Keratinocyte (primary cell): ENCODE data around the gene SURF1. TPM values are rescaled to one million over a fixed set of nuclear protein-coding genes. Genes with fewer than 3 reads are reported as not detected.

Experiments used
- DNase-seq: peaks from one replicate; pipeline ENCODE4 v3.0.0-alpha.2; 2011; ENCODE audit warnings: low read depth, missing footprints, low spot score
- FAIRE-seq: peaks from 2 replicates; lab custom pipeline; 2011; peaks lifted over from hg19 to GRCh38; lab: Jason Lieb, UNC
- H2AFZ ChIP-seq: 2 replicates; pipeline ENCODE4 v1.6.0; 2012; ENCODE audit warnings: low read length, control low read depth, inconsistent platforms; ENCODE audit not compliant: control insufficient read depth
- H3K27ac ChIP-seq: 2 replicates; pipeline ENCODE4 v1.5.1; 2011; ENCODE audit warnings: low read length; ENCODE audit not compliant: control insufficient read depth, insufficient read depth
- H3K27me3 ChIP-seq: 3 replicates; pipeline ENCODE4 v1.6.0; 2011; ENCODE audit warnings: low read length; ENCODE audit not compliant: control insufficient read depth, insufficient read depth; ENCODE audit errors: extremely low read depth
- H3K36me3 ChIP-seq, 2 experiments: 2 replicates in 1 of 2; 3 replicates in 1 of 2; pipeline ENCODE4 v1.5.1; 2011; ENCODE audit warnings: low read length in 2 of 2, mild to moderate bottlenecking in 1 of 2; ENCODE audit not compliant: control insufficient read depth in 2 of 2, insufficient read depth in 2 of 2; ENCODE audit errors: extremely low read depth in 1 of 2
- H3K4me1 ChIP-seq: 3 replicates; pipeline ENCODE4 v1.5.1; 2011; ENCODE audit warnings: low read length; ENCODE audit not compliant: control insufficient read depth, insufficient read depth; ENCODE audit errors: extremely low read depth
- H3K4me2 ChIP-seq: 3 replicates; pipeline ENCODE4 v1.6.0; 2011; ENCODE audit warnings: low read depth, low read length; ENCODE audit not compliant: control insufficient read depth, insufficient read depth; ENCODE audit errors: extremely low read depth
- H3K4me3 ChIP-seq, 3 experiments: fragments of 200-600 bp in 1 of 3; sonication (generic) in 1 of 3; 2 replicates in 2 of 3; 3 replicates in 1 of 3; pipeline ENCODE4 v1.5.1; 2011 to 2016; ENCODE audit warnings: low read length in 3 of 3, mild to moderate bottlenecking in 3 of 3, control low read depth in 2 of 3, inconsistent platforms in 1 of 3, low read depth in 1 of 3, mixed read lengths in 1 of 3, mixed run types in 1 of 3, moderate library complexity in 1 of 3; ENCODE audit not compliant: control insufficient read depth in 2 of 3, insufficient read depth in 2 of 3; ENCODE audit errors: extremely low read depth in 1 of 3
- H3K79me2 ChIP-seq: 2 replicates; pipeline ENCODE4 v1.6.0; 2012; ENCODE audit warnings: low read length; ENCODE audit not compliant: control insufficient read depth, insufficient read depth
- H3K9ac ChIP-seq: 3 replicates; pipeline ENCODE4 v1.6.0; 2011; ENCODE audit warnings: low read length; ENCODE audit not compliant: control insufficient read depth, insufficient read depth; ENCODE audit errors: extremely low read depth
- H3K9me1 ChIP-seq: 3 replicates; pipeline ENCODE4 v1.6.0; 2011; ENCODE audit warnings: low read length; ENCODE audit not compliant: control insufficient read depth, insufficient read depth; ENCODE audit errors: extremely low read depth
- H3K9me3 ChIP-seq: 2 replicates; pipeline ENCODE4 v1.5.1; 2012; ENCODE audit warnings: low read depth, low read length; ENCODE audit not compliant: control insufficient read depth
- H4K20me1 ChIP-seq: 3 replicates; pipeline ENCODE4 v1.6.0; 2011; ENCODE audit warnings: low read length; ENCODE audit not compliant: control insufficient read depth, insufficient read depth; ENCODE audit errors: extremely low read depth
- CTCF ChIP-seq, 3 experiments: IDR thresholded peaks in 1 of 3; conservative IDR thresholded peaks in 1 of 3; optimal IDR thresholded peaks in 1 of 3; 2 replicates in 2 of 3; 3 replicates in 1 of 3; pipeline versions ENCODE3 to v1.5.1; 2011; ENCODE audit warnings: low read length in 3 of 3, mild to moderate bottlenecking in 3 of 3, moderate library complexity in 2 of 3, control low read depth in 1 of 3, inconsistent platforms in 1 of 3; ENCODE audit not compliant: insufficient read depth in 2 of 3; ENCODE audit errors: extremely low read depth in 1 of 3
- EZH2 ChIP-seq: IDR thresholded peaks from one replicate; pipeline ENCODE4 v1.6.1; 2012; ENCODE audit warnings: inconsistent platforms, mild to moderate bottlenecking, low read length, moderate library complexity
- dilution Hi-C: fragments of 300-500 bp; cut with MboI; formaldehyde crosslinking; loops from one replicate; pipeline ENCODE4 v1.7.0; 2020; ENCODE audit warnings: low sequenced_read_pairs; ENCODE audit not compliant: extremely low pct_ligation_motif_present
- polyA plus RNA-seq, 5 experiments: library from polyadenylated mRNA; depleted of rRNA in 3 of 5; stranded (reverse) in 3 of 5; stranded (forward) in 1 of 5; unstranded in 1 of 5; fragments of >200 nt; gene quantifications; 1 replicate in 1 of 5; 2 replicates in 3 of 5; 3 replicates in 1 of 5; pipeline versions ENCODE4 v1.2.1 to v1.2.3, GENCODE V29; 2011 to 2012; ENCODE audit warnings: missing spikeins in 2 of 5, low read depth in 1 of 5, low replicate concordance in 1 of 5

SURF1 gene
- polyA plus RNA-seq, 1 donor (not counting 4 experiments of a cell fraction or from before 2014, with no cell fraction given): 31.1 TPM

- FAIRE-seq (no peak), DNase-seq (no peak)
- Histone ChIP-seq H3K9ac (no peak overlapping the region), H2AFZ (no peak overlapping the region), H3K4me1 (peaks cover 75% of the 10 kb centered on the region), H3K4me2 (no peak overlapping the region), H3K36me3 (peaks cover 41 to 58% of the 10 kb centered on the region in 2 experiments), H3K4me3 (no peak overlapping the region), H3K27ac (no peak overlapping the region), H3K79me2 (peaks cover 68% of the 10 kb centered on the region), H3K9me3 (no peaks in the 10 kb centered on the region), H4K20me1 (peaks cover 57% of the 10 kb centered on the region), H3K9me1 (peaks cover 6% of the 10 kb centered on the region), H3K27me3 (no peaks in the 10 kb centered on the region)
- dilution Hi-C loops: no loop called here
- TF ChIP-seq CTCF (optimal IDR thresholded peaks at IDR 0.05 in 1 of 3, IDR thresholded peaks at IDR 0.05 in 1 of 3, conservative IDR thresholded peaks at IDR 0.05 in 1 of 3; ENCODE audit: extremely low read depth in 1 of 3, insufficient read depth in 2 of 3, low read length in 3 of 3): no peak
- TF ChIP-seq EZH2: no peak
Observed at GRCh38 chr9:133367221-133367620, 10.9 kb upstream of the SURF1 start.

GRCh38 chr9:133366435-133366834 lies 10.1 kb upstream of the SURF1 start:
- DNase-seq: no peak
- peaks cover 50% of the 10 kb centered on the region for H4K20me1 ChIP-seq
- H3K4me1 ChIP-seq: peaks cover 74% of the 10 kb centered on the region
- dilution Hi-C loops: no loop called here
- no peak overlapping the region for H3K9ac ChIP-seq
- H3K36me3 ChIP-seq: peaks cover 45 to 60% of the 10 kb centered on the region in 2 experiments
- H3K79me2 ChIP-seq: peaks cover 60% of the 10 kb centered on the region
- no peak for FAIRE-seq
- TF ChIP-seq EZH2 (no peak), CTCF (optimal IDR thresholded peaks at IDR 0.05 in 1 of 3, IDR thresholded peaks at IDR 0.05 in 1 of 3, conservative IDR thresholded peaks at IDR 0.05 in 1 of 3; ENCODE audit: extremely low read depth in 1 of 3, insufficient read depth in 2 of 3, low read length in 3 of 3) (no peak)
- H3K9me1 ChIP-seq: no peaks in the 10 kb centered on the region
- no peak overlapping the region for H2AFZ ChIP-seq
- H3K4me2 ChIP-seq: no peak overlapping the region
- H3K4me3 ChIP-seq: no peak overlapping the region
- H3K27me3 ChIP-seq: no peaks in the 10 kb centered on the region
- H3K9me3 ChIP-seq: no peaks in the 10 kb centered on the region
- no peak overlapping the region for H3K27ac ChIP-seq
